ENCODE measurements around the gene G6PC1.
"Not testable (repeated sequence)": the region's sequence is repeated elsewhere in the genome, so short reads cannot be mapped to it uniquely, and the experiment has no call there.

G6PC1 gene

GRCh38 chr17:42908872-42909700 lies 8.5 kb downstream of the G6PC1 start:
- Histone ChIP-seq H3F3A (ENCODE audit: insufficient read depth, low read length) (no peaks in the 10 kb centered on the region), H3K36me3 (ENCODE audit: insufficient read depth, low read length) (no peaks in the 10 kb centered on the region), H3K27me3 (ENCODE audit: insufficient read depth, low read length) (peaks cover 5% of the 10 kb centered on the region; the same call in 1 of the 2 replicates), H3K9me3 (ENCODE audit: low read length) (no peaks in the 10 kb centered on the region), H4K20me1 (ENCODE audit: insufficient read depth, low read length) (no peaks in the 10 kb centered on the region), H3K9ac (ENCODE audit: low read length) (no peak overlapping the region), H3K27ac (ENCODE audit: low read depth, low read length, poor library complexity, severe bottlenecking) (no peak overlapping the region), H3K4me3 (ENCODE audit: low read depth, low read length, poor library complexity, severe bottlenecking) (no peak overlapping the region), H3K79me2 (ENCODE audit: insufficient read depth, low read length) (no peaks in the 10 kb centered on the region), H3K9me2 (ENCODE audit: low read depth, low read length) (no peaks in the 10 kb centered on the region), H3K4me2 (ENCODE audit: low read length) (no peak overlapping the region), H2AFZ (ENCODE audit: low read length) (no peak overlapping the region), H3K4me1 (ENCODE audit: insufficient read depth, low read length, severe bottlenecking) (peaks cover 11% of the 10 kb centered on the region)
- no peak for TF ChIP-seq EZH2 (IDR thresholded peaks at IDR 0.05; ENCODE audit: borderline replicate concordance, low read length)
- TF ChIP-seq CTCF (IDR thresholded peaks at IDR 0.05; ENCODE audit: low read length), result no peak

- no peaks in the 10 kb centered on the region for H3F3A ChIP-seq (ENCODE audit: insufficient read depth, low read length)
- no peak for TF ChIP-seq CTCF (IDR thresholded peaks at IDR 0.05; ENCODE audit: low read length)
- no peak for TF ChIP-seq EZH2 (IDR thresholded peaks at IDR 0.05; ENCODE audit: borderline replicate concordance, low read length)
- H3K4me2 ChIP-seq (ENCODE audit: low read length), result no peak overlapping the region
- no peaks in the 10 kb centered on the region for H3K9me2 ChIP-seq (ENCODE audit: low read depth, low read length)
- H3K27me3 ChIP-seq (ENCODE audit: insufficient read depth, low read length), result no peaks in the 10 kb centered on the region
- H2AFZ ChIP-seq (ENCODE audit: low read length), result no peak overlapping the region
- no peaks in the 10 kb centered on the region for H3K9me3 ChIP-seq (ENCODE audit: low read length)
- no peaks in the 10 kb centered on the region for H4K20me1 ChIP-seq (ENCODE audit: insufficient read depth, low read length)
- H3K36me3 ChIP-seq (ENCODE audit: insufficient read depth, low read length), result no peaks in the 10 kb centered on the region
- H3K4me1 ChIP-seq (ENCODE audit: insufficient read depth, low read length, severe bottlenecking), result peaks cover 7% of the 10 kb centered on the region
- no peaks in the 10 kb centered on the region for H3K79me2 ChIP-seq (ENCODE audit: insufficient read depth, low read length)
- H3K27ac ChIP-seq (ENCODE audit: low read depth, low read length, poor library complexity, severe bottlenecking), result no peak overlapping the region
- H3K4me3 ChIP-seq (ENCODE audit: low read depth, low read length, poor library complexity, severe bottlenecking), result no peak overlapping the region
- no peak overlapping the region for H3K9ac ChIP-seq (ENCODE audit: low read length)
Measured at GRCh38 chr17:42913522-42913921, 12.9 kb downstream of the G6PC1 start.

- Histone ChIP-seq H3K9me3 (ENCODE audit: low read length) (no peaks in the 10 kb centered on the region), H3K9me2 (ENCODE audit: low read depth, low read length) (no peaks in the 10 kb centered on the region), H3K27me3 (ENCODE audit: insufficient read depth, low read length) (no peaks in the 10 kb centered on the region), H3K27ac (ENCODE audit: low read depth, low read length, poor library complexity, severe bottlenecking) (no peak overlapping the region), H3K4me3 (ENCODE audit: low read depth, low read length, poor library complexity, severe bottlenecking) (no peak overlapping the region), H3F3A (ENCODE audit: insufficient read depth, low read length) (no peaks in the 10 kb centered on the region), H3K36me3 (ENCODE audit: insufficient read depth, low read length) (no peaks in the 10 kb centered on the region), H3K4me2 (ENCODE audit: low read length) (no peak overlapping the region), H2AFZ (ENCODE audit: low read length) (no peak overlapping the region), H3K9ac (ENCODE audit: low read length) (no peak overlapping the region), H3K79me2 (ENCODE audit: insufficient read depth, low read length) (no peaks in the 10 kb centered on the region), H3K4me1 (ENCODE audit: insufficient read depth, low read length, severe bottlenecking) (peaks cover 4% of the 10 kb centered on the region), H4K20me1 (ENCODE audit: insufficient read depth, low read length) (no peaks in the 10 kb centered on the region)
- TF ChIP-seq EZH2 (IDR thresholded peaks at IDR 0.05; ENCODE audit: borderline replicate concordance, low read length), result no peak
- TF ChIP-seq CTCF (IDR thresholded peaks at IDR 0.05; ENCODE audit: low read length), result no peak
Measured at GRCh38 chr17:42913981-42914617, 13.5 kb downstream of the G6PC1 start.

GRCh38 chr17:42915288-42915687 lies 14.7 kb downstream of the G6PC1 start:
- H4K20me1 ChIP-seq (ENCODE audit: insufficient read depth, low read length); H3K27me3 ChIP-seq (ENCODE audit: insufficient read depth, low read length); H3K4me3 ChIP-seq (ENCODE audit: low read depth, low read length, poor library complexity, severe bottlenecking); H3K4me1 ChIP-seq (ENCODE audit: insufficient read depth, low read length, severe bottlenecking); H3K4me2 ChIP-seq (ENCODE audit: low read length); H3K9me3 ChIP-seq (ENCODE audit: low read length); H3K9ac ChIP-seq (ENCODE audit: low read length); H3F3A ChIP-seq (ENCODE audit: insufficient read depth, low read length); H3K79me2 ChIP-seq (ENCODE audit: insufficient read depth, low read length); H3K27ac ChIP-seq (ENCODE audit: low read depth, low read length, poor library complexity, severe bottlenecking); H3K36me3 ChIP-seq (ENCODE audit: insufficient read depth, low read length); H3K9me2 ChIP-seq (ENCODE audit: low read depth, low read length); H2AFZ ChIP-seq (ENCODE audit: low read length): not testable (repeated sequence)

- not testable (repeated sequence) for H3F3A ChIP-seq (ENCODE audit: insufficient read depth, low read length); H3K9ac ChIP-seq (ENCODE audit: low read length); H3K9me2 ChIP-seq (ENCODE audit: low read depth, low read length); H3K27me3 ChIP-seq (ENCODE audit: insufficient read depth, low read length); H3K4me3 ChIP-seq (ENCODE audit: low read depth, low read length, poor library complexity, severe bottlenecking); H3K9me3 ChIP-seq (ENCODE audit: low read length); H3K27ac ChIP-seq (ENCODE audit: low read depth, low read length, poor library complexity, severe bottlenecking); H3K4me2 ChIP-seq (ENCODE audit: low read length); H2AFZ ChIP-seq (ENCODE audit: low read length); H3K79me2 ChIP-seq (ENCODE audit: insufficient read depth, low read length); H3K4me1 ChIP-seq (ENCODE audit: insufficient read depth, low read length, severe bottlenecking); H3K36me3 ChIP-seq (ENCODE audit: insufficient read depth, low read length); H4K20me1 ChIP-seq (ENCODE audit: insufficient read depth, low read length)
Measured at GRCh38 chr17:42916388-42917235, 16.0 kb downstream of the G6PC1 start.
